Umbilical cord (tissue), 2 donors: ENCODE measurements around the gene ACSBG1. TPM values are rescaled to one million over a fixed set of nuclear protein-coding genes. Genes with fewer than 3 reads are reported as not detected.
A peak's percentile ranks its signal among the peaks of the same experiment; 100 is the strongest.

Experiments used
- DNase-seq: peaks from one replicate; pipeline ENCODE4 v3.0.0-alpha.2; 2015; ENCODE audit warnings: low spot score
- total RNA-seq: library from RNA; depleted of rRNA; stranded (reverse); fragments of >200 nt; gene quantifications from one replicate; pipeline ENCODE4 v1.2.3, GENCODE V29; 2014; ENCODE audit warnings: low replicate concordance; ENCODE audit not compliant: insufficient read depth

The ACSBG1 gene, protein sequence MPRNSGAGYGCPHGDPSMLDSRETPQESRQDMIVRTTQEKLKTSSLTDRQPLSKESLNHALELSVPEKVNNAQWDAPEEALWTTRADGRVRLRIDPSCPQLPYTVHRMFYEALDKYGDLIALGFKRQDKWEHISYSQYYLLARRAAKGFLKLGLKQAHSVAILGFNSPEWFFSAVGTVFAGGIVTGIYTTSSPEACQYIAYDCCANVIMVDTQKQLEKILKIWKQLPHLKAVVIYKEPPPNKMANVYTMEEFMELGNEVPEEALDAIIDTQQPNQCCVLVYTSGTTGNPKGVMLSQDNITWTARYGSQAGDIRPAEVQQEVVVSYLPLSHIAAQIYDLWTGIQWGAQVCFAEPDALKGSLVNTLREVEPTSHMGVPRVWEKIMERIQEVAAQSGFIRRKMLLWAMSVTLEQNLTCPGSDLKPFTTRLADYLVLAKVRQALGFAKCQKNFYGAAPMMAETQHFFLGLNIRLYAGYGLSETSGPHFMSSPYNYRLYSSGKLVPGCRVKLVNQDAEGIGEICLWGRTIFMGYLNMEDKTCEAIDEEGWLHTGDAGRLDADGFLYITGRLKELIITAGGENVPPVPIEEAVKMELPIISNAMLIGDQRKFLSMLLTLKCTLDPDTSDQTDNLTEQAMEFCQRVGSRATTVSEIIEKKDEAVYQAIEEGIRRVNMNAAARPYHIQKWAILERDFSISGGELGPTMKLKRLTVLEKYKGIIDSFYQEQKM
- total RNA-seq: 1.2 TPM

GRCh38 chr15:78234515-78235040 lies at the start of gene ACSBG1:
TSS of gene ACSBG1 (minus strand) at chr15:78234565. CDS start at chr15:78234501, 64 bp downstream.
- no peak for DNase-seq

DNA sequence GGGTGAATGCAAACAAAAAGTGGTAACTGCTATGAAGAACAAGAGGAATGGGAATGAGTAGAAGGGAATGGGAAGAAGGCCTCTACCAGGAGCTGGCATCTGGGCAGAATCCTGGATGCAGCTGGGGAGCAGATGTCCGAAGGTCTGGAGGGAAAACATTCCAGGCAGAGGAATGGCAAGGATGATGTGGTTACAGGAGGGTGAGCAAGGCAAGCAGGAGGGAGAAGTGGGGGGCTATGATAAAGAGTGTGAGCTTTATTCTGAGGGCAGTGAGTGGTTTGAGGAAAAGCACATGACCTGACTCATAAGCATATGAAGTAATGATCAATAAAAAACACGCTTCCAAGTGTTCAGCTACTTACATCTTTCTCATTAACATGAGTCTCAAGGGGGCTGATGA lies 48.0 kb upstream of the ACSBG1 start:
- DNase-seq: no peak

GRCh38 chr15:78280319-78281072 lies 46.1 kb upstream of the ACSBG1 start:
- no peak for DNase-seq

DNA sequence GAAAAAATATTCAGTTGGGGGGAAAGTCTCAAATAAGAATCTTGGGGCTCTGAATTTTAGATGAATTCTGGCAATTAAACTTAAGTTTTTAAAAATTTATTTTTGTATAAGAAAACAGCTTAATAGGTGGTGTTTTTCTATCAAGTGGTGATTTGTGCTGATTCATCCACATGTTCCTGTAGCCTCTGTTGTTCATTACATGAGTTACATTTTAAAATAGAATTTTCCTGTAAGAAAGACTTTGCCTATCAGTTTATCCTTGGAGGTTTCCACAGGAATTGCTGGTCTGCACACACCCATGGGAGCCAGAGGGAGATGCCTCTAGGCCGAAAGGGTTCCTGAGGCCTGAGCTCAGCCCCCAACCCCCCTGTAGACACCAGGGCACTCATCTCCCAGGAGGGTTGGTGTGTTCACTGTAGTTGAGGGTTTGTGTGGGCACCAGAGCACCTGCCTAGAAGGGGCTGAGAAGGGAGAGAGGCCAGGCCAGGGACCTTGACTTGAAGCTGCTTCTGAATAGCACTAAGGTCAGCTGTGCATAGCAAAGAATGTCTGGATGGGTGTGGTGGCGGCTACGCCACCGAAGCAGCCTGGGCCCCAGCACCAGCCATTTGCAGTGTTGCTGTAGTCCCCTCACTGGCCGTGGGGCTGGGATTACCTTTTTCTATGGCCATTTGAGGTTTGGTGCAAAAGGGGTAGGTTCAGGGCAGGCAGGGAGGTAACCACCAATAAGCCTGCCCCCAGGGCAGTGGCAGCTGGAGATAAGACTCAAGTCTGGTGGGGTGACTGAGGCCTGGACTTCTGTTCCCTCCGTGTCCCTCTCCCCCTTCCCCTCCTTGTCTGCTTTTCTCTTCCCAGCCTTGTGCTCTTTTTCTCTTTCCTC lies 41.9 kb upstream of the ACSBG1 start:
- no peak for DNase-seq

DNA sequence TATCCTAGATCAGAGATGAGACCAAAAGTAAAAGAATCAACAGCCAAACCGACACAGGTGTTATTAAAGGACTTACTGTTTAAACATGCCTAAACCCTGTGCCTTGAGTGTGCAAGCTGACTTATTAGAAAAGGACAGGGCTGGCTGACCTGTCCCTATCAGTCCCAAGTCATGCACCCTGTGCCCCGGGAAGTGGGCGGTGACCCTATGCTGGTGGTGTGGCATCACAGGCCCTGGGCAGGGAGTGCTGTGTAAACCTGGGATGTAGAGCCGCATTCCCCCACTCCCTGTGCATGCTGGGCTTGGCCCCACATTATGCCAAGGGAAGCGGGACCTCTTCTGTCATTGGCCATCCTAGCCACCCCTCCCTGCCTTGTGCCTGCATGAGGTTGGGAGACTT lies 40.6 kb upstream of the ACSBG1 start:
- DNase-seq: no peak

GRCh38 chr15:78272776-78273175 lies 38.4 kb upstream of the ACSBG1 start:
- no peak for DNase-seq

- no peak for DNase-seq
These were observed 38.0 kb upstream of the ACSBG1 start for GRCh38 chr15:78272316-78272715.

- no peak for DNase-seq
These were observed 32.4 kb upstream of the ACSBG1 start for GRCh38 chr15:78266806-78267205.

DNA sequence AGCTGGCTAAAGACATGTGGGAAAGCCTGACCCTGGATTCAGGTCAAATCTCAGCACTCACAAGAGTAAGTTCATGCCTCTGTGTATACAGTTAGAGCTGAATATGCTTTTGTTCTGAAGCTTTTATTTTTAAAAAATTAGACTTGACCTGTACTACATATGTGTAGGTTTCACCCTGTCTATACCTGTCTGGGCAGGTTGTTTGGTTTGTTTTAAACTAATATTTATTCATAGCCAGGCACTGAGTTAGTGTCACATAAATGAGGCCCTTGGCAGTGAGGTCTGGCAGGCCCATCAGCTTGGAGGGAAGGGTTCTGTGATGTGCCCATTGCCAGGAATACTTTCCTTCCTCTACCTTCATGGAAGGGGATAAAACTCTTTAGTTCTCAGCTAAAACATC lies 31.9 kb upstream of the ACSBG1 start:
- no peak for DNase-seq

- DNase-seq: peak; percentile 17
These were observed 31.4 kb upstream of the ACSBG1 start for GRCh38 chr15:78265752-78266224.

- no peak for DNase-seq
These were observed 30.7 kb upstream of the ACSBG1 start for GRCh38 chr15:78265137-78265460.

GRCh38 chr15:78264304-78265136 lies 30.2 kb upstream of the ACSBG1 start, which contains the start of gene DNAJA4:
TSS of gene DNAJA4 (plus strand) at chr15:78264562. CDS start at chr15:78264764, 202 bp downstream.
- DNase-seq: peak; percentile 55

DNA sequence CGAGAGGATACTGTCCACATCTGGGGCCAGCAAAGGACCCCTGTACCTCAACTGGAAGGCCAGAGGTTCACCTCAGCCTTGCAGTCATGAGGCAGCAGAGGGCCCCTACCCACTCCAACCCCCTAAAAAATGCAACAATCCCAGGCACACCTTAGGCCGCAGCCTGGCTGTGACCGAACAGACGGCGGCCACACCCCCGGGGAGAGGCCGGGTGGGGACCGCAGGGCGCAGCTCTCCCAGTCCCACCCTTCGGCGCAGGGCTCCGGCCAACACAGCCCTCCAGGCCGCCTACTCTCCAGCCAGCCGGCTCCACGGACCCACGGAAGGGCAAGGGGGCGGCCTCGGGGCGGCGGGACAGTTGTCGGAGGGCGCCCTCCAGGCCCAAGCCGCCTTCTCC lies 29.5 kb upstream of the ACSBG1 start:
- DNase-seq: no peak

DNA sequence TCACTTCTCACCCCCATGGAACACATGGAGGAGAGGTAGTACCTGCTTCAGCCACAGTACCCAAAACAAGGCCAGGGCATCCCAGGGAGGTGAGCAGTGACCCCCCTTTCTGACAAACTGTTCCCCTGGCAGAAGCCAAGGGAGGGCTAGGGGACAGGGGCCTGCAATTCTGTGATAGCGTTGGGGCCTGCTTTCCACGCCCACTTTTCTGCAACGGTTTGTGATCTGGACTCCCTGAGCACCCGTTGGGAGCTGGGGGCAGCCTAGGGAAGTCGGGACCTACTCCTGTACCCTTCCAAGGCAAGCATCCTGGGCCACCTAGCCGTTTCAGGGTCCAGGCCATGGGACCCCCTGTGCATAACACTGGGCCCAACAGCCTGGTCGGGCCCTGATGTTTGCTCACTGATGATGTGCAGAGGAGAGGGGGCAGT lies 29.0 kb upstream of the ACSBG1 start:
- no peak for DNase-seq

DNA sequence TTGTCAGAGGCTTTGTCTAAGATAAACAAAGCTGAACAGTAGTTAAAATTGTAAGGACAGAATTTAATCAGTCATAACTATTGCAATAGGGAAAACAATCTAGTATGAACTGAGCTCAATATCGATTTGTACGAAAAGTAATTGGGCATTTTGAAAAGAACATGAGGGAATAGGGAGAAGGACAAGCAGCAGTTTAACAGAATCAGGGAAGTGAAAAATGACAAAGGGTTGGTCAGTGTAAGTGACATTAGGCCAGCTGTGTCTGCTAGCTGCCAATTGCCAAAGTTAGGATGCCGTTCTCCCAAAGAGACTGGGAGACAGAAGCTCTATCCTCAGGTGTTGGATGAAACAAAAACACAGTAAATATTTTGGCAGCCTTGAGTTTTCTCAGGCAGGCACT lies 26.7 kb upstream of the ACSBG1 start:
- DNase-seq: no peak

DNA sequence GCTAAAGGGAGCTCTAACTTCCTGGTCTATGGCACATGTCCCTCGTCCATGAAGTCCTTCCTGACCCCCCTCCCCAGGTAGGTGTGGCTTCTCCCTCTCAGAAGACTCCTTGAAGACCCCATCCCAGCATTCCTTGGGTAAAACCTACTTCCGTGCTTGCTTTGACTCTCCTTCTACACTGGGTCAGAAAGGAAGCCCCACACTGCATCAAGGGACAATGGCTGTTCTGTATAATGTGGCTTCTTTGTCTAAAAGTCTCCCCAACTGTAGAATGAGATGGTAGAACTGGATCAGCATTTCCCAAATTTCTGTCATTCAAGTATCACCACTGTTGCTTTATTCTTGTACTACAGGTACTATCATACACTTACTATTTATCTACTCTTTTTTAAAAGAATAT lies 26.1 kb upstream of the ACSBG1 start:
- no peak for DNase-seq

- DNase-seq: no peak
These were observed 24.9 kb upstream of the ACSBG1 start for GRCh38 chr15:78259232-78259631.

GRCh38 chr15:78257681-78258080 lies 23.3 kb upstream of the ACSBG1 start:
- no peak for DNase-seq

GRCh38 chr15:78256044-78256437 lies 21.7 kb upstream of the ACSBG1 start:
- DNase-seq: no peak
